CD4-positive, alpha-beta T cell treated with Interleukin-12 subunit alpha and Interleukin-12 subunit beta, for 1 hour (primary cell): ENCODE measurements around the gene LCE2D.
A peak's percentile ranks its signal among the peaks of the same experiment; 100 is the strongest.
"Not testable (repeated sequence)": the region's sequence is repeated elsewhere in the genome, so short reads cannot be mapped to it uniquely, and the experiment has no call there.

Source experiments
- DNase-seq: peaks from one replicate; pipeline ENCODE4 v3.0.0-alpha.2; 2020

The LCE2D gene, protein sequence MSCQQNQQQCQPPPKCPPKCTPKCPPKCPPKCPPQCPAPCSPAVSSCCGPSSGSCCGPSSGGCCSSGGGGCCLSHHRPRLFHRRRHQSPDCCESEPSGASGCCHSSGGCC

DNA sequence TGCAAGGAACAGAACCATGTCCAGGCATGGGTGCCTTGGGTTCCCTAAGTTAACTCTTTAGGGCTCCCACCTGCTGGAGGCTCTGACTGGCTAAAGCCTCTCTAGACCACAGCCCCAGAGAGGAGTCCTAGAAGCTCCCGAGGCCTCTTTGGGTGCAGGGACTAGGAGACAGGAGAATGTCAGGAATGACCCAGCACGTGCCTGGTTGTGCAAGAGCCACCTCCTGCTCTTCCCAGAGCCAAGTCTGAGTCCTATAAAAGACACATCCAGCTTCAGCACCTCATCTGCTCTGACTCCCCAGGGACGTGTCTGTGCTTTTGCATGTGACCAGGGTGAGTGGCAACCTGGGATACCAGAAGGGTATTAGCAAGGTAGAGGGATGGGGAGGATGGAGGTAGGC, at the start of gene LCE2D:
Gene LCE2D, plus strand, starts transcription at position 283 of the 400 bp plus-strand sequence. CDS start 726 bp downstream, outside the sequence.
- no peak for DNase-seq

DNA sequence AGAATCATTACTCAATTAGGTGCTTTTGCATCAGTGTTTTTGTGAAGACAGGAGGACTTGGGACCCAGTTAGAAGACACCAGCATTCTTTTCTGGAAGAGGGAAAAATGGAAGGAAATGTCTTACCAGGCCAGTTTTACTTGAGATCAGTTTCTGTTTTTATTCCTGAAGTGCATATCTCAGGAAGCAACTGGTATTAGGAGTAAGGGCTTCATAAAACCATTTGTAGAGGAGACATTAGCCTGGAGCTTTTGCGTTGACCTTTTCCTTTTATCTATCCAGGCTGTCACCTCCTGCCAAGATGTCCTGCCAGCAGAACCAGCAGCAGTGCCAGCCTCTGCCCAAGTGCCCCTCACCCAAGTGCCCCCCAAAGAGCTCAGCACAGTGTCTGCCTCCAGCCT, 49.7 kb upstream of the LCE2D start, which contains the start of gene LCE3B:
Gene LCE3B, plus strand, starts transcription at position 301 of the 400 bp plus-strand sequence. Its CDS starts 0 bp downstream, at position 301.
- no peak for DNase-seq

DNA sequence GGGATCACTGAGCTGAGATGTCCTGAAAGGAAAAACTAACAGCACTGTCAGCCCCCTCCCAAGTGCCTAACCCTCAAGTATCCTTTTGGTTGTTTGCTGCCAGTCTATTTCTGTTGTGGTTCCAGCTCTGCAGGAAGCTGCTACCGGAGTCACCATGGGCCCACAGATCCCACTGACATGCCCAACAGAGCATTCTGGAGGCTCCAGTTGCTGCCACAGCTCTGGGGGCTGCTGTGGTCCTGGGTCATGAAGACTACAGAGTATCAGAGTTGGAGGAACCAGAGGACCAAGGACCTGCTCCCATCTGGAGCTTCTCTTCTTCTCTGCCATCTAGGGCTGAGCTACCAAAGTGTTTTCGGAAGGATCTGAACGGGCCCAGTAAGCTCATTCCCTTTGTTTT, 41.2 kb upstream of the LCE2D start:
- DNase-seq, result no peak

DNA sequence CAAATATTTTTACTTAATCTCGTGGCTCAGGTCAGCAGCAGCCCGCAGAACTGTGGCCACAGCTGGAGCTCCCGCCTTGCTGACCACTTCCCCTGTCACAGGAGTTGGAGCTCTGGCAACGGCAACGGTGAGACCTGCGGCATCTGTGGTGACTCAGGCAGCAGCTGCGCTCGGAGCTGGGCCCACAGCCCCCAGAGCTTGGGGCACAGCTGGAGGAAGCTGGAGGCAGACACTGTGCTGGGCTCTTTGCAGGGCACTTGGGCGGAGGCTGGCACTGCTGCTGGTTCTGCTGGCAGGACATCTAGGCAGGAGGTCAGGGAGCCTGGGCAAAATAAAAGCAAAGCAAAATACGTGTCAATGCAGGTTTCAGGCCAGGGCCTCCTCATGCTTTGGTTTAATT, 40.4 kb upstream of the LCE2D start, which contains the start of gene LCE3A:
Gene LCE3A, minus strand, starts transcription at position 301 of the 400 bp plus-strand sequence. Its CDS starts 0 bp downstream, at position 301.
- no peak for DNase-seq

DNA sequence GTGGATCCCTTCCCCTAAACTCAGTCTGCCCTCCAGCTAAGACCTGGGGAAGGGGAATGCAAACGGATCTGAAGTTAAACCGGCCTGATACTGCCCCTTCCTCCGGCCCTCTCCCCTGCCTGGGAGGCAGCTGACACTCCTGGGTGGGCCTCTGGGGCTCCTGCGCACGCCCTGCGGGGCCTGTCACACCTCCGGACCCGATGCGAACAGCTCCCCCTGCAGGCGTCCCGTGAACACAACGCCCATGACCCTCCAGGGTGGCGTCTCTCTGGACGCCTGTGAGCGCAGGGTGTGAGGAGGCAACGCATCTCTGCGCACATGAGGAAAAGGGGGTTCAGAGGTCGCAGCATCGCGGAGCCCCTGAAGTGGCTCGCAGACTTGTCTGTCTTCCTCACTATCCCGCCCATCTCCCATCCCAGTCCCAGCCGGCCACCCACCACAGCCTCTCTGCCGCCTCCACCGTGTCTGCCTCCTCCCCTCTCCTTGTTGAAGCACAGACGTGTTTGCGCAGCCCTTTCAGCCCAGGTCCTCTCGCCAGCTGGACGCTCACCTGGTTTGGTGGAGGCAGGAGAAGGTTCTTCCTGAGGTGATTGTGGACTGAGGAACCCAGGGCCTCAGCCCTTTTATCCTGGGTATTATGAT, 39.9 kb upstream of the LCE2D start:
- no peak for DNase-seq

DNA sequence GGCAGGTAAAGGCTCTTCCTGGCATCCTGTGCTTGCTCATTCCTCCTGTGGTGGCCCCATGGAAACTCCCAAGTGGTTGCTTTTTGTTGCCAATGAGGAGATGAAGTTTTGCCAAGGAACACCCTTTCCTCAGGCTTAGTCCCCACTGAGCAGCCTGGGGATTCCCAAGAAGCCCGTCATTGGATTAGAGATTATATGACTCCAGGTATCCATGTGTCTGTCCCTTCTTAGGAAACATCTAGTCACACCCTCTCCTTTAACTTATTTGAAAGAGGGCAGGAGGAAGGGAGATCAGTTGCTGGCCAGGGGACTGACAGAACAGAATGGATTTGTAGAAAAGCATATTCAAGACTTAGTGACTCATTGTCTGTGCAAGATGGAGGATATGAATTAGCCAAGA, 36.4 kb upstream of the LCE2D start:
- no peak for DNase-seq

DNA sequence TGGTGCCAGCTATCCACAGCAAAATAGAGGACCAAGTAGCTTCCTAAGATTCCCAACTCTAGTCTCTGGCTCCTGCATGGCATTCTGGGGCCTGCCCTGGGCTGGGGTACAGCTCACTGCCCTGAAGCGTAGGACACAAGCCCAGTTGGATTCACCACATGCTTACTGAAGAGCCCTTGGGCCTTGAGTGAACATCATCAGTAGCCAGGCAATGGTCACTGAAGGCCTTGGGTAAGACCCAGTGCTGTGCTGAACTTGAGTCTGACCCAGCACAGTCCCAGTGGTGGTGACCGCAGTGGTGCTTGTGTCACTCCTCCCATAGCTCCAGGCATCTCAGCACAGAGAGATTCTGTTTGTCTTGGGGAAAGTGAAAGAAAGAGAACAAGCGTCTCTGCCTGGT, 32.6 kb upstream of the LCE2D start:
- DNase-seq, result no peak

DNA sequence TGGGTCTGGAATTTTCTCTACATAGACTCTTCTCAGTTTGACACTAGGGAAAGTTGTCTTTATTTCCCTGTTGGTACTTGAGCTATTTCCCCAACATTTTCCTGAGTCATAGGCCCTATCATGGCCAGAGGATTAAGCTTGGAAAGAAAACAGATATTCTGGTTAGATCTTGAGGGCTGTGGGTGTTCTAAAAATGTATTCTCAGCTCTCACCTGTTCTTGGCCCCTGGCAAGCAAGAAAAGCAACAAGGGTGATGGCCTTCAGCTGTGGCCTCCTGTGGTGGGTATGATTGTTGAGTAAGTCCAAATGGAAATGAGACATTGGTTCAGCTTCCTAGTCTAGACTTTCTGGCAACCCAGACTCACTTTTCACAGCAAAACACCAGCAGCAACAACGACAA, 22.8 kb upstream of the LCE2D start:
- DNase-seq, result no peak

DNA sequence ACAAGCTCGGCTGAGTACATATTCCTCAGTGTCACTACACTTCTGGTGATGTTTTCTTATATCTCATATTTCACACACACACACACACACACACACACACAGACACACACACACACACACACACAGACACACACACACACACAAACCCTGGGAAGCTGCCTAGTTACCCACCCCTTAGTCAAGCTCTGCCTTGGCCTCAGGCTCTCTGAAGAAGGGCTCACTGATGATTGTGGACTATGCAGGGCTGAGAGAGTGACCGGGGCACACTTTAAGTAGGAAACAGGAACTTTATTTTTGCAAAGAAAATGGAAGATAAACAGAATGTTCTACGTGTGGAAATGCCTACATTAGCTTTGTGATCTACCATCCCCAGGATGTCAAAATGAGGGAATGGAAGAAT, 19.2 kb upstream of the LCE2D start:
- no peak for DNase-seq

DNA sequence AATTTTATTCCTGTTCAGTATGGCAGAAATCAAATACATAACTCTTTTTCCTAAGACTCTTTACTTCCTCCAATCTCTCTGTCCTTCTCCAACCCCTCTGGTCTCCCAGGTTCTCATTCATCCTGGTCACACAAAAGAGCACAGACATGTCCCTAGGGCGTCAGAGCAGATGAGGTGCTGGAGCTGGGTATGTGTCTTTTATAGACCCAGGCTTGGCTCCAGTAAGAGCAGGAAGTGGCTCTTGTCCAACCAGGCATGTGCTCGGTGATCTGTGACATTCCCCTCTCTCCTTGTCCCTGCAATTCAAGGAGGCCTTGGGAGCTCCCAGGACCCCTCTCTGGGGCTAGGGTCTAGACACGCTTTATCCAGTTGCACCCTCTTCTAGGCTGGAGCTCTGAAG, 18.0 kb upstream of the LCE2D start:
- no peak for DNase-seq

DNA sequence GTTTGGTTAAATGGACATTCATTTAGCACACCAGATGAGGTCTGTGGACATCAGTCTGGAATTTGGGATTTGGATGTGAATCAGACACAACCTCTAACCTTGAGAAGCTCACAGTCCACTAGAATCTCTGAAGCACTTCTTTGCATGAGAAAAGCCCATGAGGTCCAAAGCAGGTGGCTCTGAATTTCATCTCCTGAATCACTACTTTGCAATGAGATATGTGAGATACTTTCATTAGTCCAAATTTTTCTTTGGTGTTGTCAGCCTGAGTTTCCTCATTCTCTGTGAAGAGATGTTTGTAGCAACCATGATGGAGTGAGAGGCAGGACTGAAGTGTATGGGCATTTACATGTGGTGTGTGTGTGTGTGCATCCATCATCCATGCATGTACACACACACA, 16.5 kb upstream of the LCE2D start:
- no peak for DNase-seq

DNA sequence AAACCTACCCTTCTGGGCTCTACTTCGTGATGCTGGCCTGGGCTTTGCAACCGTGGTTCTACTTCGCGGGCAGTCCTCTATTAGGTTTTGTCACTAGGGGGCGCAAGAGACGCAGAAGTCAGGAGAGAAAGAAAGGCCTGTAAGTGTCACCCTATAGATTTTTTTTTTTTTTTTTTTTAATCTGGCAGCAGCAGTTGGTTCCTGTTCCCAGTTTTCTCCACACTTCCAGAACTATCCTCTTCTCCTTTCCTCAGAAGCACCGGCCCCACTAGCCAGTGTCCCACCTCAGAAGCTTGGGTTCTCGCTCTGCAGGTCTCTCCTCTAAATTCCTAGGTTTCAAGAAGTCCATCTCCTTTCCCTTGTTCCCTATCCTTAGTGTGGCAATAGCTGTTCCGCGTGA, 9.1 kb upstream of the LCE2D start:
- peak; percentile 46 for DNase-seq

DNA sequence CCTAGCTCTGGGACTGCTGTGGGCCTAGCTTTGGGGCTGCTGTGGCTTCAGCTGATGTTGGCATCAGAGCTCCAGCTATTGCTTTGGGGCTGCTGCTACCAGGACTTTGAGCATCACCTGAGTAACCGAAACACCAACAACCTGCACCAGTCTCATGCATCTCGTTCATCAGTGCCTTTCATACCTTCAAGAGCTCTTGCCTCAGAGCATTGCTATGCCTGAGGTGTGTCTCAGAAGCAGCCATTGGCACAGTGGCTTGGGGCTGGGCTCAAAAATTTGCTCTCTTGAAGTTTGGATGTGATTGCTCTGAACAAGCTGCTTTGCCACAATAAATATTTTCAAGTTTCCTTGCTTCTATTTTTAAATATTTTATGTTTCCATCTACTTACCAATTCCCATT, 6.7 kb upstream of the LCE2D start:
- DNase-seq, result no peak

DNA sequence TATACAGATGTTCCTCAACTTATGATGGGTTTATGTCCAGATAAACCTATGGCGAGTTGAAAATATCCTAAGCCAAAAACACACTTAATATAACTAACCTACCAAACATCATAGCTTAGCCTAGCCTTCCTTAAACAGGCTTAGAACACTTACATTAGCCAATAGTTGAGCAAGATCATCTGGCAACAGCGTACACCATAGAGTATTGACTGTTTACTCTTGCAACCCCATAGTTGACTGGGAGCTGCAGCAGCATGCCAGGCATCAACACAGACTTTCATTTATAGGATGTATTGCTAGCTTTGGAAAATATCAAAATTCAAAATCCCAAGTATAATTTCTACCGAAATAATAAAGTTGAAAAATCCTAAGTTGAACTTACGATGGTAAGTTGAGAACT, 5.5 kb upstream of the LCE2D start:
- no peak for DNase-seq

DNA sequence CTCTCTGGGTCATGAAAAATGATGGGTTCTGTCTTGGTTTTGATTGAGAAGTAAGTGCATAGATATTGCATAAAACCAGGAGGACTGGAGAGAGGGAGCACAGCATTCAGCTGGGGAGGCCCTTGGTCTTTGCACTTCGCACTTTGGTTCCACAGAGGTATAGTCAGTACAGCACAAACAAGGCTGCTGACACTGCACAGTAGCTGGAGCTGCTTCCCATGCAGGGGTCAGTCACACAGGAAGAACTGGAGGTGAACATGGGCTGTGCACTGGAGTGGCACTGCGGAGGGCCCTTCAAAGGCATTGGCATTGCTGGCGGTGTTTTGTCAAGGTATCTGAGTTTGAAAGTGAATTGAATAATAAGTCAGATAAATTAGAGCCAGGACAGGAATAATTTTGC, 4.5 kb upstream of the LCE2D start:
- DNase-seq, result no peak

DNA sequence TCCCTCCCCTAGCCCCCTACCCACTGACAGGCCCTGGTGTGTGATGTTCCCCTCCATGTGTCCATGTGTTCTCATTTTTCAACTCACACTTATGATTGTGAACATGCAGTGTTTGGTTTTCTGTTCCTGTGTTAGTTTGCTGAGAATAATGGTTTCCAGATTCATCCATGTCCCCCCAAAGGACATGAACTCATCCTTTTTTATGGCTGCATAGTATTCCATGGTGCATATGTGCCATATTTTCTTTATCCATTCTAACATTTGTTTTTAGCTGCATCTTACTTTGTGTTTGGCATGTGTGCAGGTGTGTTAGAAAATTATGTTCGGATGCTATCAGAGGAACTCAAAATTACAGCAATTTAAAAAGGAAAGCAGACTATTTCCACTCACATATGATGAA, 3.0 kb downstream of the LCE2D start:
- not testable (repeated sequence) for DNase-seq

DNA sequence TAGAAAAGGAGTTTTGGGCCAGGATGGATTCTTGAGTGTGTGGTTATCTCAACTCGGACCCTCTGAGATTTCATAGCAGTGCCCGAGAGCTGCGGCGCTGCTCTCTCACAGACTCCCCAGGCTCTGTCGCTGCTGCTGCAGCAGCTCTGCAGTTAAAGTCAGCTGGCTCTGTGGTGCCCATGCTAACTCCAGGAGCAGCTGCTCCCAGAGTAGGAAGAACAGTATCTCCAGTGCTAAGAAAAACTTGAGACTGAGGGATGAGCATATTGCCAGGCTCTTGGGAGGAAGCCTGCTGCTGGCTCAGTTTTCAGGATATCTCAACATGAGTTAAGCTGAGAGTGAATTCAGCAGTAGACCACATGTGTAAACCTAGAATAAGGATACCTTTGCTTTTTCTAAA, 4.5 kb downstream of the LCE2D start:
- DNase-seq, result no peak

DNA sequence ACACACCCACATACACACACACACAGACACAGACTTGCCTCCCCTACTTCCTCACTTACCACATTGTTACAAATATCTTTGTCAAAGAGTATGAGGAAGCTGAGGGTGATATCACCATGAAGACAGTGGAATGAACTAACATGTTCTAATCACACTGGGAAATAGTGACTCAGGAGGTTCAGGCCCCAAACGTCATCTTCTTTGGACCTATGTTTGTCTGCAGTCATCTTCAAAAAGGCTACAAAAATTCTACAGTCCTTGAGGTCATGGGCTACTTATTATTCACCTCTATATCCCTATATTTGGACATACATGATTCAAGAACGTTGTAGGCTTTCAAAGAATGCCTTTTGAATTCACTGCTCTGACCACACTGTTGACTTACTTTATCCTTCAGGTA, 9.8 kb downstream of the LCE2D start:
- DNase-seq, result no peak

DNA sequence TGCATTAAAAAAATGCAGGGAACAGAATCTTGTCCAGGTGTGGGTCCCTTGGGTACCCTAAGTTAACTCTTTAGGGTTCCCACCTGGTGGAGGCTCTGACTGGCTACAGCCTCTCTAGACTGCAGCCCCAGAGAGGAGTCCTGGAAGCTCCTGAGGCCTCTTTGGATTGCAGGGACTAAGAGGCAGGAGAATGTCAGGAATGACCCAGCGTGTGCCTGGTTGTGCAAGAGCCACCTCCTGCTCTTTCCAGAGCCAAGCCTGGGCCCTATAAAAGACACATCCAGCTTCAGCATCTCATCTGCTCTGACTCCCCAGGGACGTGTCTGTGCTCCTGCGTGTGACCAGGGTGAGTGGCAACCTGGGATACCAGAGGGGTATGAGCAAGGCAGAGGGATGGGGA, 11.8 kb downstream of the LCE2D start, which contains the start of gene LCE2C:
Gene LCE2C, plus strand, starts transcription at position 297 of the 400 bp plus-strand sequence. CDS start 737 bp downstream, outside the sequence.
- not testable (repeated sequence) for DNase-seq

DNA sequence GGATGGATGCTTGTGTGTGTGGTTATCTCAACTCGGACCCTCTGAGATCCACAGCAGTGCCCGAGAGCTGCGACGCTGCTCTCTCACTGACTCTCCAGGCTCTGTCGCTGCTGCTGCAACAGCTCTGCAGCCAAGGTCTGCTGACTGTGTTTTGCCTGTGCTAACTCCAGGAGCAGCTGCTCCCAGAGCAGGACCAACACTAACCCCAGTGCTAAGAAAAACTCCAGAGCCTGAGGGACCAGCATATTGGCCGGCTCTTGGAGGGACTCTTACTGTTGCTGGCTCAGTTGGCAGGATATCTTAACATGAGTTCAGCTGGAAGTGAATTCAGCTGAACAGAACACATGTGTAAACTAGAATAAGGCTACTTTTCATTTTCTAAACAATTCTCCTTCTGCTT, 16.3 kb downstream of the LCE2D start:
- DNase-seq, result no peak

DNA sequence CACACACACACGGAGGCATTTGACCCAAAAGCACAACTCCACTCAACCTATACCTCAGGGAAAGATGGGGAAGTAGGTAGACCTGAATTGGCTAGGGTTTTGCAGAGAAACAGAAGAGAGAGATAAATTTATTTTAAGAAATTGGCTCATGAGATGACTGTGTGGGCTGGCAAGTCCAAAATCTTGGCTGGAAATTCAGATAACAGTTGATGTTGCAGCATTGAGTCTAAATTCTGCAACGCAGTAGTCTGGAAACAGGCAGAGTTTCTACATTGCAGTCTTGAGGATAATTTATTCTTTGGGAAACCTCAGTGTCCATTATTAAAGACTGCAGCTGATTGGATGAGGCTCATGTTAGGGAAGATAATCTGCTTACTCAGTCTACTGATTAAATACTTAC, 18.4 kb downstream of the LCE2D start:
- no peak for DNase-seq

DNA sequence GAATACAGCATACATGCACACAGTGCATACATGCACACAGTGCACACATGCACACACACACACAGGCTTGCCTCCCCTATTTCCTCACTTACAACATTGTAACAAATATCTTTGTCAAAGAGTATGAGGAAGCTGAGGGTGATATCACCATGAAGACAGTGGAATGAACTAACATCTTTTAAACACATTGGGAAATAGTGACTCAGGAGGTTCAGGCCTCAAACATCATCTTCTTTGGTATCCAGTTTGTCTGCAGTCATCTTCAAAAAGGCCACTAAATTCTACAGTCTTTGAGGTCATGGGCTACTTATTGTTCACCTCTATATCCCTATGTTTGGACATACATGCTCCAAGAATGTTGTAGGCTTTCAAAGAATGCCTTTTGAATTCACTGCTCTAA, 20.7 kb downstream of the LCE2D start:
- no peak for DNase-seq

DNA sequence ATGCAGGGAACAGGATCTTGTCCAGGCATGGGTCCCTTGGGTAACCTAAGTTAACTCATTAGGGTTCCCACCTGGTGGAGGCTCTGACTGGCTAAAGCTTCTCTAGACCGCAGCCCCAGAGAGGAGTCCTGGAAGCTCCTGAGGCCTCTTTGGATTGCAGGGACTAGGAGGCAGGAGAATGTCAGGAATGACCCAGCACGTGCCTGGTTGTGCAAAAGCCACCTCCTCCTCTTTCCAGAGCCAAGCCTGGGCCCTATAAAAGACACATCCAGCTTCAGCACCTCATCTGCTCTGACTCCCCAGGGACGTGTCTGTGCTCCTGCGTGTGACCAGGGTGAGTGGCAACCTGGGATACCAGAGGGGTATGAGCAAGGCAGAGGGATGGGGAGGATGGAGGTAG, 22.6 kb downstream of the LCE2D start, which contains the start of gene LCE2B:
Gene LCE2B, plus strand, starts transcription at position 301 of the 400 bp plus-strand sequence. CDS start 721 bp downstream, outside the sequence.
- not testable (repeated sequence) for DNase-seq

DNA sequence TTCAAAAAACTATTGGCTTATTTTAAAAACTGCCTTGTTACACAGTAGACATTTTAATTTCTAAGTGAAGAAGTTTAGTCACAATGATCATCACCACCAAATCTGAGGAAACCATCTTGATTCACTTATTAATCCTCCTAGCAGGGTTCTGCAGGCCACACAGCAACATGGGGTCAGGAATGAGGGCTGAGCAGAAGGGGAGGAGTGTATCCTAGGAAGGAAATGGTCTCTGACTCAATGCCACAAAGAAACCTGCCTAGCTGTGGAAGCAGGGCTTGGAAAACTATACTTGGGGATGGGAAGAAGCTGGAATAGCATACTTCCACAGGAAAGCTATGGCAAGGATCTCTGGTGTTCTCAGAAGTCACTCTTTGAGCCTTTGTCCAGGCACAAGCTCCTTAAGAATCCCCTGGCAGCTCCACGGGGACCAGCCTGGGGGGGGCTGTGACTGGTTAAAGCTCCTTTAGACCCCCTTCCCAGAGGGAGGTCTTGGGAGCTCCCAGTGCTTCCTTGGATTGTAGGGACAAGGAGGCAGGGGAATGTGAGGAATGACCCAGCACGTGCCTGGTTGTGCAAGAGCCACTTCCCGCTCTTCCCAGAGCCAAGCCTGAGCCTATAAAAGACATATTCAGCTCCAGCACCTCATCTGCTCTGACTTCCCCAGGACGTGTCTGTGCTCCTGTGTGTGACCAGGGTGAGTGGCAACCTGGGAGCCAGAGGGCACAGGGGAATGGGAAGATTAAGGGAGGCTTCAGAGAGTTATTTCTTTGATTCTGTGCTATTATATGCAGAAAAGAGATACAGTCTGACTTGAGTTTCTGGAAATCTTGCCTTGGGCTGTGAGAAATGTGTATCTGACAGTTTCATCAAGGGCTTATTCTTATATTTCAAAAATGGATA, 34.8 kb downstream of the LCE2D start, which contains the start of gene LCE2A:
Gene LCE2A, plus strand, starts transcription at position 645 of the 900 bp plus-strand sequence. CDS start 557 bp downstream, outside the sequence.
- no peak for DNase-seq
